K562 (cell line): ENCODE data around the gene PPP1R14C. TPM values are rescaled to one million over a fixed set of nuclear protein-coding genes. Genes with fewer than 3 reads are reported as not detected.

Experiments
- BRD9 ChIP-seq: fragments of 450-650 bp; IDR thresholded peaks from 2 replicates; pipeline ENCODE4 v1.6.1; 2018; ENCODE audit warnings: low read depth; ENCODE audit not compliant: partially characterized antibody
- GATA2 ChIP-seq: sonication (generic); formaldehyde crosslinking; IDR thresholded peaks from 2 replicates; pipeline ENCODE4 v1.4.0; 2020; ENCODE audit warnings: mild to moderate bottlenecking, missing genetic modification reagents
- JUNB ChIP-seq: fragments of 450-650 bp; formaldehyde crosslinking; conservative IDR thresholded peaks from 2 replicates; pipeline ENCODE4 v1.4.0; 2020; ENCODE audit warnings: mild to moderate bottlenecking
- RBM22 ChIP-seq: fragments of 200-400 bp; formaldehyde crosslinking; IDR thresholded peaks from 2 replicates; pipeline ENCODE4 v1.6.1; 2018; ENCODE audit warnings: low read length, low read depth; ENCODE audit not compliant: poor library complexity, severe bottlenecking
- RFX7 ChIP-seq: fragments of 250-450 bp; sonication (Bioruptor Pico); IDR thresholded peaks from 2 replicates; pipeline ENCODE4 v1.5.1; 2021; ENCODE audit warnings: mild to moderate bottlenecking
- SAFB2 ChIP-seq: fragments of 200-400 bp; formaldehyde crosslinking; IDR thresholded peaks from 2 replicates; pipeline ENCODE4 v1.6.1; 2018; ENCODE audit warnings: borderline replicate concordance, low read length, low read depth, moderate library complexity; ENCODE audit not compliant: severe bottlenecking
- SIN3A ChIP-seq, 2 experiments: fragments of 150-350 bp in 1 of 2; IDR thresholded peaks; 2 replicates each; pipeline ENCODE4 v1.6.1; 2011 to 2016; ENCODE audit warnings: borderline replicate concordance in 2 of 2, low read depth in 2 of 2, low read length in 2 of 2, mild to moderate bottlenecking in 2 of 2, moderate library complexity in 2 of 2; ENCODE audit not compliant: control insufficient read depth in 1 of 2
- ZFX ChIP-seq: sonication (generic); formaldehyde crosslinking; IDR thresholded peaks from 2 replicates; pipeline ENCODE4 v1.8.0; 2022; ENCODE audit warnings: mild to moderate bottlenecking, missing genetic modification reagents, moderate library complexity
- ZNF197 ChIP-seq: fragments of 200-800 bp; sonication (Bioruptor generic); IDR thresholded peaks from 2 replicates; pipeline ENCODE4 v1.6.1; 2016; ENCODE audit warnings: low read depth, missing genetic modification characterization, missing compliant biosample characterization
- ZNF253 ChIP-seq: fragments of 250-450 bp; sonication (Bioruptor Pico); conservative IDR thresholded peaks from 2 replicates; pipeline ENCODE4 v1.6.1; 2021; ENCODE audit warnings: mild to moderate bottlenecking
- polyA plus RNA-seq, 8 experiments: library from polyadenylated mRNA; depleted of rRNA in 4 of 8; stranded (reverse) in 5 of 8; unstranded in 3 of 8; fragments of >200 nt; fragmentation: Nextera tagmentation in 2 of 8; fragmentation: Illumina TruSeq in 1 of 8; extraction: Ambion mirVana in 2 of 8; extraction: Trizol in 1 of 8; gene quantifications; 2 replicates each; pipeline versions ENCODE4 v1.2.1 to v1.2.3, GENCODE V29; 2011 to 2014; ENCODE audit warnings: inconsistent platforms in 1 of 8, missing spikeins in 1 of 8
- total RNA-seq, 7 experiments: library from RNA; depleted of rRNA in 6 of 7; stranded (reverse); fragments of >200 nt in 6 of 7; fragmentation: Illumina TruSeq in 2 of 7; extraction: Trizol in 2 of 7; gene quantifications; 2 replicates each; pipeline versions ENCODE4 v1.2.1 to v1.2.3, GENCODE V29; 2011 to 2021; ENCODE audit warnings: low replicate concordance in 1 of 7
- TF ChIP-seq, protein P1 (sequence below): fragments of 150-350 bp; IDR thresholded peaks from 2 replicates; pipeline ENCODE4 v1.6.1; 2014; ENCODE audit warnings: low read depth, mild to moderate bottlenecking, low read length, borderline replicate concordance
- TF ChIP-seq, protein P2 (sequence below): fragments of 250-450 bp; sonication (Bioruptor Pico); IDR thresholded peaks from 2 replicates; pipeline ENCODE4 v1.5.1; 2021; ENCODE audit warnings: mild to moderate bottlenecking
- TF ChIP-seq, protein P3 (sequence below): sonication (generic); formaldehyde crosslinking; IDR thresholded peaks from 2 replicates; pipeline ENCODE4 v1.8.0; 2022; ENCODE audit warnings: mild to moderate bottlenecking, missing genetic modification reagents
- TF ChIP-seq, protein P4 (sequence below): fragments of 450-650 bp; IDR thresholded peaks from 2 replicates; pipeline ENCODE4 v1.6.1; 2016; ENCODE audit warnings: missing biosample characterization, missing genetic modification characterization
- TF ChIP-seq, protein P5 (sequence below): fragments of 450-650 bp; IDR thresholded peaks from 2 replicates; pipeline ENCODE4 v1.6.1; 2017; ENCODE audit warnings: antibody characterized with exemption, mild to moderate bottlenecking

The PPP1R14C gene
- total and polyA plus RNA-seq, 9 of the 15 experiments (the other 6 are each of a cell fraction or from before 2014, with no cell fraction given): 4.5 to 16.6 (median 11.9) TPM

DNA sequence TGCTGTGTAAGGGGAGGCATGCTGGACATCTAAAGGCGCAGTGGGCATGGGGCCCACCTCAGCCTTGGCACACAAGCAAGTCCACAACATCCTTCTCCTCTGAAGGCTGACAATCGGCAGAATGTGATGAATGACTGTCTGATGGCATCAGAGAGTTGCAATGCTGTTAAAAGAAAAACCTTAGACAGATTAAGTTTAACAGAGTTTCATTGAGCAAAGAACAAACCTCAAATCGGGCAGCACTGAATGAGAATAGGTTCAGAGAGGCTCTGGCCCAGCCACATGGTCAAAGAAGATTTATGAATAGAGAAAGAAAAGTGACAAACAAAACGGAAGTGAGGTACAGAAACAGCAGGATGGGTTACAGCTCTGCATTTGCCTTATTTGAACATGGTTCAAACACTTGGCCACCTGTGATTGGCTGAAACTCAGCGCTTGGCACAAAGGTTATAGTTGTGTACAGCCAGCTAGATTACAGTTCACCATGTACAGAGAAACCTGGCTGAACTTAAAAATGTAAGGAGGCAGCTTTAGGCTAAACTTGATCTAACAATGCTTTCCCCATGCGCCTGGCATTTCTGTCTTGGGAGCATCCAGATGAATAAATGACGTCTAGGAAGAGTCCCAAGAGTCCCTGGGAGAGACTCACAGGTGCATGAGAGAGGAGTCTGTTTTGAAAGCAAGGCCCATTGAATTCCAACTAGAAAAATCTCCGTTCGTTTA is 127.6 kb downstream of the PPP1R14C start (continued):
- TF ChIP-seq SAFB2 (no peak), ZFX (no peak), RFX7 (0 out of 2 replicates have a peak, but pooled peaks have one; percentile 20), JUNB (no peak), SIN3A (IDR thresholded peaks at IDR 0.05; ENCODE audit: borderline replicate concordance in 2 of 2, control insufficient read depth in 1 of 2, low read depth in 2 of 2, low read length in 2 of 2) (no peak), BRD9 (no peak), ZNF253 (0 out of 2 replicates have a peak, but pooled peaks have one; percentile 54), GATA2 (CRISPR knock-in tag) (no peak), ZNF197 (CRISPR knock-in tag) (peak; percentile 23; the same call in 1 of the 2 replicates), RBM22 (no peak)
- TF ChIP-seq, protein P1, sequence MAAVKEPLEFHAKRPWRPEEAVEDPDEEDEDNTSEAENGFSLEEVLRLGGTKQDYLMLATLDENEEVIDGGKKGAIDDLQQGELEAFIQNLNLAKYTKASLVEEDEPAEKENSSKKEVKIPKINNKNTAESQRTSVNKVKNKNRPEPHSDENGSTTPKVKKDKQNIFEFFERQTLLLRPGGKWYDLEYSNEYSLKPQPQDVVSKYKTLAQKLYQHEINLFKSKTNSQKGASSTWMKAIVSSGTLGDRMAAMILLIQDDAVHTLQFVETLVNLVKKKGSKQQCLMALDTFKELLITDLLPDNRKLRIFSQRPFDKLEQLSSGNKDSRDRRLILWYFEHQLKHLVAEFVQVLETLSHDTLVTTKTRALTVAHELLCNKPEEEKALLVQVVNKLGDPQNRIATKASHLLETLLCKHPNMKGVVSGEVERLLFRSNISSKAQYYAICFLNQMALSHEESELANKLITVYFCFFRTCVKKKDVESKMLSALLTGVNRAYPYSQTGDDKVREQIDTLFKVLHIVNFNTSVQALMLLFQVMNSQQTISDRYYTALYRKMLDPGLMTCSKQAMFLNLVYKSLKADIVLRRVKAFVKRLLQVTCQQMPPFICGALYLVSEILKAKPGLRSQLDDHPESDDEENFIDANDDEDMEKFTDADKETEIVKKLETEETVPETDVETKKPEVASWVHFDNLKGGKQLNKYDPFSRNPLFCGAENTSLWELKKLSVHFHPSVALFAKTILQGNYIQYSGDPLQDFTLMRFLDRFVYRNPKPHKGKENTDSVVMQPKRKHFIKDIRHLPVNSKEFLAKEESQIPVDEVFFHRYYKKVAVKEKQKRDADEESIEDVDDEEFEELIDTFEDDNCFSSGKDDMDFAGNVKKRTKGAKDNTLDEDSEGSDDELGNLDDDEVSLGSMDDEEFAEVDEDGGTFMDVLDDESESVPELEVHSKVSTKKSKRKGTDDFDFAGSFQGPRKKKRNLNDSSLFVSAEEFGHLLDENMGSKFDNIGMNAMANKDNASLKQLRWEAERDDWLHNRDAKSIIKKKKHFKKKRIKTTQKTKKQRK: no peak
- TF ChIP-seq, protein P2, sequence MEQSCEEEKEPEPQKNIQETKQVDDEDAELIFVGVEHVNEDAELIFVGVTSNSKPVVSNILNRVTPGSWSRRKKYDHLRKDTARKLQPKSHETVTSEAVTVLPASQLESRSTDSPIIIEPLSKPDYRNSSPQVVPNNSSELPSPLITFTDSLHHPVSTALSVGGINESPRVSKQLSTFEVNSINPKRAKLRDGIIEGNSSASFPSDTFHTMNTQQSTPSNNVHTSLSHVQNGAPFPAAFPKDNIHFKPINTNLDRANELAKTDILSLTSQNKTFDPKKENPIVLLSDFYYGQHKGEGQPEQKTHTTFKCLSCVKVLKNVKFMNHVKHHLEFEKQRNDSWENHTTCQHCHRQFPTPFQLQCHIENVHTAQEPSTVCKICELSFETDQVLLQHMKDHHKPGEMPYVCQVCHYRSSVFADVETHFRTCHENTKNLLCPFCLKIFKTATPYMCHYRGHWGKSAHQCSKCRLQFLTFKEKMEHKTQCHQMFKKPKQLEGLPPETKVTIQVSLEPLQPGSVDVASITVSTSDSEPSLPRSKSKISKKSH (CRISPR knock-in tag): no peak
- TF ChIP-seq, protein P3, sequence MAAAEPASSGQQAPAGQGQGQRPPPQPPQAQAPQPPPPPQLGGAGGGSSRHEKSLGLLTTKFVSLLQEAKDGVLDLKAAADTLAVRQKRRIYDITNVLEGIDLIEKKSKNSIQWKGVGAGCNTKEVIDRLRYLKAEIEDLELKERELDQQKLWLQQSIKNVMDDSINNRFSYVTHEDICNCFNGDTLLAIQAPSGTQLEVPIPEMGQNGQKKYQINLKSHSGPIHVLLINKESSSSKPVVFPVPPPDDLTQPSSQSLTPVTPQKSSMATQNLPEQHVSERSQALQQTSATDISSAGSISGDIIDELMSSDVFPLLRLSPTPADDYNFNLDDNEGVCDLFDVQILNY (CRISPR knock-in tag): no peak
- TF ChIP-seq, protein P4, sequence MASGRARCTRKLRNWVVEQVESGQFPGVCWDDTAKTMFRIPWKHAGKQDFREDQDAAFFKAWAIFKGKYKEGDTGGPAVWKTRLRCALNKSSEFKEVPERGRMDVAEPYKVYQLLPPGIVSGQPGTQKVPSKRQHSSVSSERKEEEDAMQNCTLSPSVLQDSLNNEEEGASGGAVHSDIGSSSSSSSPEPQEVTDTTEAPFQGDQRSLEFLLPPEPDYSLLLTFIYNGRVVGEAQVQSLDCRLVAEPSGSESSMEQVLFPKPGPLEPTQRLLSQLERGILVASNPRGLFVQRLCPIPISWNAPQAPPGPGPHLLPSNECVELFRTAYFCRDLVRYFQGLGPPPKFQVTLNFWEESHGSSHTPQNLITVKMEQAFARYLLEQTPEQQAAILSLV (tag): no peak
- TF ChIP-seq, protein P5, sequence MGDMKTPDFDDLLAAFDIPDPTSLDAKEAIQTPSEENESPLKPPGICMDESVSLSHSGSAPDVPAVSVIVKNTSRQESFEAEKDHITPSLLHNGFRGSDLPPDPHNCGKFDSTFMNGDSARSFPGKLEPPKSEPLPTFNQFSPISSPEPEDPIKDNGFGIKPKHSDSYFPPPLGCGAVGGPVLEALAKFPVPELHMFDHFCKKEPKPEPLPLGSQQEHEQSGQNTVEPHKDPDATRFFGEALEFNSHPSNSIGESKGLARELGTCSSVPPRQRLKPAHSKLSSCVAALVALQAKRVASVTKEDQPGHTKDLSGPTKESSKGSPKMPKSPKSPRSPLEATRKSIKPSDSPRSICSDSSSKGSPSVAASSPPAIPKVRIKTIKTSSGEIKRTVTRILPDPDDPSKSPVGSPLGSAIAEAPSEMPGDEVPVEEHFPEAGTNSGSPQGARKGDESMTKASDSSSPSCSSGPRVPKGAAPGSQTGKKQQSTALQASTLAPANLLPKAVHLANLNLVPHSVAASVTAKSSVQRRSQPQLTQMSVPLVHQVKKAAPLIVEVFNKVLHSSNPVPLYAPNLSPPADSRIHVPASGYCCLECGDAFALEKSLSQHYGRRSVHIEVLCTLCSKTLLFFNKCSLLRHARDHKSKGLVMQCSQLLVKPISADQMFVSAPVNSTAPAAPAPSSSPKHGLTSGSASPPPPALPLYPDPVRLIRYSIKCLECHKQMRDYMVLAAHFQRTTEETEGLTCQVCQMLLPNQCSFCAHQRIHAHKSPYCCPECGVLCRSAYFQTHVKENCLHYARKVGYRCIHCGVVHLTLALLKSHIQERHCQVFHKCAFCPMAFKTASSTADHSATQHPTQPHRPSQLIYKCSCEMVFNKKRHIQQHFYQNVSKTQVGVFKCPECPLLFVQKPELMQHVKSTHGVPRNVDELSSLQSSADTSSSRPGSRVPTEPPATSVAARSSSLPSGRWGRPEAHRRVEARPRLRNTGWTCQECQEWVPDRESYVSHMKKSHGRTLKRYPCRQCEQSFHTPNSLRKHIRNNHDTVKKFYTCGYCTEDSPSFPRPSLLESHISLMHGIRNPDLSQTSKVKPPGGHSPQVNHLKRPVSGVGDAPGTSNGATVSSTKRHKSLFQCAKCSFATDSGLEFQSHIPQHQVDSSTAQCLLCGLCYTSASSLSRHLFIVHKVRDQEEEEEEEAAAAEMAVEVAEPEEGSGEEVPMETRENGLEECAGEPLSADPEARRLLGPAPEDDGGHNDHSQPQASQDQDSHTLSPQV: 0 out of 2 replicates have a peak, but pooled peaks have one; percentile 5
